ENCODE data around the gene PLEKHN1.
"Not testable (repeated sequence)": the region's sequence is repeated elsewhere in the genome, so short reads cannot be mapped to it uniquely, and the experiment has no call there.

Gene PLEKHN1

GRCh38 chr1:1005774-1006304 lies 39.6 kb downstream of the PLEKHN1 start:
- peaks cover 2% of the 10 kb centered on the region for H3K36me3 ChIP-seq (ENCODE audit: insufficient read depth, low read length)

DNA sequence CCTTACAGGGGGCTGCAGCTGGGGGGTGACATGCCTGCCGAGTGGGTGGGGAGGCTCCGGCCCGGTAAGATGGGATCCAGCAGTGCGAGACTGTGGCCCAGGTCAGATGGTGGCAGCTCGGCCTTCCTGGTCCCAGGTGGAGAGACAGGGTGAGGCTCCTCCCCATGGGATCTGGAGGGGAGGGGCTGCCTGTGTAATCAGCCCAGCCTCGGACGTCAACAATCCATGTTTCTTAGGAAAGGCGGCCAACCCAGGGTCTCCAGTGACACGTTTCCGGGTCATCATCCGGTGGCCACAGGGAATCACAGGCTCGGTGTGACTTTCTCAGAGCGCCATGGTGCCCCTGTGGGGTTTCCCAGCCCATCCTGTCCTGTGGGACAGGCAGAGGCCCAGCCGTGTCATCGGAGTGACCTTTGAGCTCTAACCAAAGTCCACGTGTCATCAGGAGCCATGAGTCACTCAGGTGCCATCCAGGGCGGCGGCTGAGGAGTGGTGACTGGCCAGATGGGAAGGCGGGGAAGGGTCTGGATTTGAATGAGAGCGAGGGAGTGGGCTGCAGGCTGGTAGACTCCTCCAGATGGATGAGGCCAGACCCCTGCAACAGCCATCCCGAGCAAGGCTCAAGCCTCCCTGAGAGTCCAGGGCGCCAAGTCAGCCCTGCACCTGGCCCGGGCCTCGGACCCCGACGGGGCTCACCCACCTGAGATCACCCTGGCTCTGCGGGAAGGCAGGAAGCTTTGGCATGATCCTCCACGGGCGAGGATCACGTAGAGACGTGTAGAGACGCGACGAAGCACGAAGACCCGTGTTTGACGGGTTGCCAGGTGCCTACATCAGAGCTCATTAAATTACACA lies 40.2 kb downstream of the PLEKHN1 start:
- peaks cover 2% of the 10 kb centered on the region for H3K36me3 ChIP-seq (ENCODE audit: insufficient read depth, low read length)
- H3K4me1 ChIP-seq (ENCODE audit: insufficient read depth, low read length): peaks cover 29% of the 10 kb centered on the region
- H3K27me3 ChIP-seq (ENCODE audit: insufficient read depth, low read length): no peaks in the 10 kb centered on the region
- no peak overlapping the region for H3K4me3 ChIP-seq (ENCODE audit: low read length)
- no peak overlapping the region for H2AFZ ChIP-seq (ENCODE audit: low read depth, low read length)
- H3K9me3 ChIP-seq (ENCODE audit: low read length): no peaks in the 10 kb centered on the region

More at GRCh38 chr1:1005774-1006304, 39.6 kb downstream of the PLEKHN1 start:
- no peak overlapping the region for H3K4me3 ChIP-seq (ENCODE audit: low read length)
- no peaks in the 10 kb centered on the region for H3K27me3 ChIP-seq (ENCODE audit: insufficient read depth, low read length)
- H3K4me1 ChIP-seq (ENCODE audit: insufficient read depth, low read length): peaks cover 29% of the 10 kb centered on the region
- H2AFZ ChIP-seq (ENCODE audit: low read depth, low read length): no peak overlapping the region
- no peaks in the 10 kb centered on the region for H3K9me3 ChIP-seq (ENCODE audit: low read length)

DNA sequence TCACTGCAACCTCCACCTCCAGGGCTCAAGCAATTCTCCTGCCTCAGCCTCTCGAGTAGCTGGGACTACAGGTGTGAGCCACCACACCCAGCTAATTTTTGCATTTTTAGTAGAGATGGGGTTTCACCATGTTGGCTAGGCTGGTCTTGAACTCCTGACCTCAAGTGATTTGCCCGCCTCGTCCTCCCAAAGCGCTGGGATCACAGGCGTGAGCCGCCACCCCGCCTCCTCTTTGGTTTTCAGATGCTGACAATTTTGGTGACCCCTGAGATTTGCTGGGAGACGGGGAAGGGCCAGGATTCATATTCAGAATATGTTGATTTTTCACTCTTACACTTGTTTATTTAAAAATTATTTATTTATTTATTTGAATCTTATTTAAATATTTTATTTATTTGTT lies 43.8 kb downstream of the PLEKHN1 start:
- H2AFZ ChIP-seq (ENCODE audit: low read depth, low read length); H3K9me3 ChIP-seq (ENCODE audit: low read length); H3K36me3 ChIP-seq (ENCODE audit: insufficient read depth, low read length); H3K27me3 ChIP-seq (ENCODE audit: insufficient read depth, low read length); H3K4me3 ChIP-seq (ENCODE audit: low read length): not testable (repeated sequence)
- H3K4me1 ChIP-seq (ENCODE audit: insufficient read depth, low read length): peaks cover 30% of the 10 kb centered on the region

- Histone ChIP-seq H3K27me3 (ENCODE audit: insufficient read depth, low read length) (no peaks in the 10 kb centered on the region), H2AFZ (ENCODE audit: low read depth, low read length) (no peak overlapping the region), H3K4me1 (ENCODE audit: insufficient read depth, low read length) (peaks cover 19% of the 10 kb centered on the region), H3K36me3 (ENCODE audit: insufficient read depth, low read length) (no peaks in the 10 kb centered on the region), H3K9me3 (ENCODE audit: low read length) (no peaks in the 10 kb centered on the region), H3K4me3 (ENCODE audit: low read length) (no peak overlapping the region)
These were observed 45.2 kb downstream of the PLEKHN1 start for GRCh38 chr1:1011396-1011949.

DNA sequence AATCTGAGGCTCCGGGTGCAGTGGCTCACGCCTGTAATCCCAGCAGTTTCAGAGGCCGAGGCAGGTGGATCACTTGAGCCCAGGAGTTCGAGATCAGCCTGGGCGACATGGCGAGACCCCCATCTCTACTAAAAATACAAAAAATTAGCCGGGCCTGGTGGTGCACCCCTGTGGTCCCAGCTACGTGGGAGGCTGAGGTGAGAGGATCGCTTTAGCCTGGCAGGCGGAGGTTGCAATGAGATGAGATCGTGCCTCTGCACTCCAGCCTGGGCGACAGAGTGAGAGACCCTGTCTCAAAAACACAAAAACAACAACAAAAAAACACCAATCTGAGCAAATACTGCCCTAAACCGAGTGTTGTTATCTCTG lies 46.4 kb downstream of the PLEKHN1 start:
- H3K27me3 ChIP-seq (ENCODE audit: insufficient read depth, low read length); H3K36me3 ChIP-seq (ENCODE audit: insufficient read depth, low read length); H3K9me3 ChIP-seq (ENCODE audit: low read length): not testable (repeated sequence)
- Histone ChIP-seq H3K4me1 (ENCODE audit: insufficient read depth, low read length) (peaks cover 19% of the 10 kb centered on the region), H3K4me3 (ENCODE audit: low read length) (peak overlapping the region; percentile 57), H2AFZ (ENCODE audit: low read depth, low read length) (peak overlapping the region; percentile 80)

- peak within 1 kb of the TSS; percentile 80 for H2AFZ ChIP-seq (ENCODE audit: low read depth, low read length)
- H3K4me1 ChIP-seq (ENCODE audit: insufficient read depth, low read length): peaks cover 19% of the 10 kb centered on the region
- peak within 1 kb of the TSS; percentile 57 for H3K4me3 ChIP-seq (ENCODE audit: low read length)
- no peaks in the 10 kb centered on the region for H3K36me3 ChIP-seq (ENCODE audit: insufficient read depth, low read length)
- no peaks in the 10 kb centered on the region for H3K27me3 ChIP-seq (ENCODE audit: insufficient read depth, low read length)
- no peaks in the 10 kb centered on the region for H3K9me3 ChIP-seq (ENCODE audit: low read length)
These were observed 47.0 kb downstream of the PLEKHN1 start, which contains the start of gene ISG15 for GRCh38 chr1:1013105-1013921. ISG15 (plus strand) TSS chr1:1013497; CDS start chr1:1013574, 77 bp downstream.

- peaks cover 20% of the 10 kb centered on the region for H3K4me1 ChIP-seq (ENCODE audit: insufficient read depth, low read length)
These were observed 47.8 kb downstream of the PLEKHN1 start for GRCh38 chr1:1013922-1014648.

GRCh38 chr1:1014799-1015681 lies 48.8 kb downstream of the PLEKHN1 start:
- Histone ChIP-seq H3K36me3 (ENCODE audit: insufficient read depth, low read length) (no peaks in the 10 kb centered on the region), H3K27me3 (ENCODE audit: insufficient read depth, low read length) (no peaks in the 10 kb centered on the region), H3K4me1 (ENCODE audit: insufficient read depth, low read length) (peaks cover 22% of the 10 kb centered on the region), H2AFZ (ENCODE audit: low read depth, low read length) (no peak overlapping the region), H3K4me3 (ENCODE audit: low read length) (no peak overlapping the region), H3K9me3 (ENCODE audit: low read length) (no peaks in the 10 kb centered on the region)

More at GRCh38 chr1:1013922-1014648, 47.8 kb downstream of the PLEKHN1 start:
- H3K4me3 ChIP-seq (ENCODE audit: low read length): peak overlapping the region; percentile 57
- no peaks in the 10 kb centered on the region for H3K27me3 ChIP-seq (ENCODE audit: insufficient read depth, low read length)
- no peaks in the 10 kb centered on the region for H3K36me3 ChIP-seq (ENCODE audit: insufficient read depth, low read length)
- no peaks in the 10 kb centered on the region for H3K9me3 ChIP-seq (ENCODE audit: low read length)
- no peak overlapping the region for H2AFZ ChIP-seq (ENCODE audit: low read depth, low read length)

DNA sequence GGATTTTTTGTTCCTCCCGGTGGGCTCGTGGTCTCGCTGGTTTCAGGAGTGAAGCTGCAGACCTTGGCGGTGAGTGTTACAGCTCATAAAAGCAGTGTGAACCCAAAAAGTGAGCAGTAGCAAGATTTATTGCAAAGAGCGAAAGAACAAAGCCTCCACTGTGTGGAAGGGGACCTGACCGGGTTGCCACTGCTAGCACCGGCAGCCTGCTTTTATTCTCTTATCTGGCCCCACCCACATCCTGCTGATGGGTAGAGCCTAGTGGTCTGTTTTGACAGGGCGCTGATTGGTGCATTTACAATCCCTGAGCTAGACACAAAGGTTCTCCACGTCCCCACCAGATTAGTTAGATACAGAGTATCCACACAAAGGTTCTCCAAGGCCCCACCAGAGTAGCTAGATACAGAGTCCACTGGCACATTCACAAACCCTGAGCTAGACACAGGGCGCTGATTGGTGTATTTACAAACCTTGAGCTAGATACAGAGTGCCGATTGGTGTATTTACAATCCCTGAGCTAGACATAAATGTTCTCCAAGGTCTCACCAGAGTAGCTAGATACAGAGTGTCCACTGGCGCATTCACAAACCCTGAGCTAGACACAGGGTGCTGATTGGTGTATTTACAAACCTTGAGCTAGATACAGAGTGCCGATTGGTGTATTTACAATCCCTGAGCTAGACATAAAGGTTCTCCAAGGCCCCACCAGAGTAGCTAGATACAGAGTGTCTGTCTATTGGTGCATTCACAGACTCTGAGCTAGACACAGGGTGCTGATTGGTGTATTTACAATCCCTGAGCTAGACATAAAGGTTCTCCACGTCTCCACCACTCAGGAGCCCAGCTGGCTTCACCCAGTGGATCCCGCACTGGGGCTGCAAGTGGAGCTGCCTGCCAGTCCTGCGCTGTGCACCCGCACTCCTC lies 51.4 kb downstream of the PLEKHN1 start:
- H3K27me3 ChIP-seq (ENCODE audit: insufficient read depth, low read length); H3K36me3 ChIP-seq (ENCODE audit: insufficient read depth, low read length); H3K4me3 ChIP-seq (ENCODE audit: low read length); H2AFZ ChIP-seq (ENCODE audit: low read depth, low read length); H3K9me3 ChIP-seq (ENCODE audit: low read length): not testable (repeated sequence)
- H3K4me1 ChIP-seq (ENCODE audit: insufficient read depth, low read length): peaks cover 30% of the 10 kb centered on the region

DNA sequence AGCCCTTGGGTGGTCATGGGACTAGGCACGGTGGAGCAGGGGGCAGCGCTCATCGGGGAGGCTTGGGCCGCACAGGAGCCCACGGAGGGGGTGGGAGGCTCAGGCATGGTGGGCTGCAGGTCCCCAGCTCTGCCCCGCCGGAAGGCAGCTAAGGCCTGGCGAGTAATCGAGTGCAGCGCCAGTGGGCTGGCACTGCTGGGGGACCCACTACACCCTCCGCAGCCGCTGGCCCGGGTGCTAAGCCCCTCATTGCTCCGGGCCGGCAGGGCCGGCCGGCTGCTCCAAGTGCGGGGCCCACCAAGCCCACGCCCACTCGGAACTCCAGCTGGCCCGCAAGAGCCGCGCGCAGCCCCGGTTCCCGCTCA lies 52.0 kb downstream of the PLEKHN1 start:
- H2AFZ ChIP-seq (ENCODE audit: low read depth, low read length); H3K4me3 ChIP-seq (ENCODE audit: low read length); H3K27me3 ChIP-seq (ENCODE audit: insufficient read depth, low read length); H3K9me3 ChIP-seq (ENCODE audit: low read length): not testable (repeated sequence)
- H3K36me3 ChIP-seq (ENCODE audit: insufficient read depth, low read length): peaks cover 10% of the 10 kb centered on the region
- peaks cover 33% of the 10 kb centered on the region for H3K4me1 ChIP-seq (ENCODE audit: insufficient read depth, low read length)
